HepG2 (cell line): Measurements from ENCODE around the gene NPHP4. TPM values are rescaled to one million over a fixed set of nuclear protein-coding genes. Genes with fewer than 3 reads are reported as not detected.

Source experiments
- AKAP8 ChIP-seq: sonication (generic); formaldehyde crosslinking; IDR thresholded peaks from 2 replicates; pipeline ENCODE4 v1.5.1; 2020; ENCODE audit warnings: mild to moderate bottlenecking, missing genetic modification reagents
- CBFB ChIP-seq: sonication (generic); formaldehyde crosslinking; IDR thresholded peaks from 2 replicates; pipeline ENCODE4 v1.4.0; 2020; ENCODE audit warnings: missing genetic modification reagents
- DR1 ChIP-seq: sonication (generic); formaldehyde crosslinking; IDR thresholded peaks from 2 replicates; pipeline ENCODE4 v1.8.0; 2021; ENCODE audit warnings: mild to moderate bottlenecking, missing genetic modification reagents, inconsistent platforms
- FOXA1 ChIP-seq, 2 experiments: fragments of 450-650 bp in 1 of 2; sonication (generic) in 1 of 2; formaldehyde crosslinking in 1 of 2; IDR thresholded peaks; 2 replicates each; pipeline versions ENCODE4 v1.4.0 to v1.6.1; 2016 to 2020; ENCODE audit warnings: missing genetic modification reagents in 1 of 2
- FOXO1 ChIP-seq: sonication (generic); formaldehyde crosslinking; IDR thresholded peaks from 2 replicates; pipeline ENCODE4 v1.4.0; 2020; ENCODE audit warnings: missing genetic modification reagents
- KAT2B ChIP-seq: fragments of 150-350 bp; IDR thresholded peaks from 2 replicates; pipeline ENCODE4 v1.6.1; 2014; ENCODE audit warnings: low read depth, low read length, borderline replicate concordance
- KLF12 ChIP-seq: sonication (generic); formaldehyde crosslinking; IDR thresholded peaks from 2 replicates; pipeline ENCODE4 v1.4.0; 2020; ENCODE audit warnings: missing genetic modification reagents, borderline replicate concordance
- MYNN ChIP-seq: sonication (generic); formaldehyde crosslinking; IDR thresholded peaks from 2 replicates; pipeline ENCODE4 v1.4.0; 2020; ENCODE audit warnings: mild to moderate bottlenecking, low read depth, missing genetic modification reagents
- MZF1 ChIP-seq: sonication (generic); formaldehyde crosslinking; IDR thresholded peaks from 2 replicates; pipeline ENCODE4 v1.8.1; 2023; ENCODE audit warnings: mild to moderate bottlenecking, missing genetic modification reagents, borderline replicate concordance
- NR1H2 ChIP-seq: sonication (generic); formaldehyde crosslinking; IDR thresholded peaks from 2 replicates; pipeline ENCODE4 v1.8.1; 2022; ENCODE audit warnings: low read depth, missing genetic modification reagents, borderline replicate concordance
- RFX5 ChIP-seq: IDR thresholded peaks from 2 replicates; pipeline ENCODE4 v1.6.1; 2011; ENCODE audit warnings: low read depth, low read length, improper control_type of control experiment
- RFXAP ChIP-seq: sonication (generic); formaldehyde crosslinking; IDR thresholded peaks from 2 replicates; pipeline ENCODE4 v1.4.0; 2020; ENCODE audit warnings: missing genetic modification reagents, borderline replicate concordance
- RNF2 ChIP-seq: fragments of 450-650 bp; conservative IDR thresholded peaks from 2 replicates; pipeline ENCODE4 v1.6.1; 2016; ENCODE audit warnings: low read depth
- TBX3 ChIP-seq: fragments of 450-650 bp; IDR thresholded peaks from 2 replicates; pipeline ENCODE4 v1.6.1; 2017; ENCODE audit warnings: antibody characterized with exemption, mild to moderate bottlenecking, inconsistent platforms, borderline replicate concordance
- ZBTB42 ChIP-seq: sonication (generic); formaldehyde crosslinking; IDR thresholded peaks from 2 replicates; pipeline ENCODE4 v1.5.0; 2020; ENCODE audit warnings: mild to moderate bottlenecking, missing genetic modification reagents
- ZNF101 ChIP-seq: sonication (generic); formaldehyde crosslinking; IDR thresholded peaks from 2 replicates; pipeline ENCODE4 v1.4.0; 2020; ENCODE audit warnings: mild to moderate bottlenecking, low read depth, missing genetic modification reagents, borderline replicate concordance
- ZNF230 ChIP-seq: sonication (generic); formaldehyde crosslinking; IDR thresholded peaks from 2 replicates; pipeline ENCODE4 v1.4.0; 2020; ENCODE audit warnings: mild to moderate bottlenecking, missing genetic modification reagents
- ZNF256 ChIP-seq: sonication (generic); formaldehyde crosslinking; conservative IDR thresholded peaks from 2 replicates; pipeline ENCODE4 v1.4.0; 2020; ENCODE audit warnings: missing genetic modification reagents
- ZNF326 ChIP-seq: sonication (generic); formaldehyde crosslinking; IDR thresholded peaks from 2 replicates; pipeline ENCODE4 v1.4.0; 2020; ENCODE audit warnings: missing genetic modification reagents, borderline replicate concordance
- ZNF337 ChIP-seq: sonication (generic); formaldehyde crosslinking; IDR thresholded peaks from 2 replicates; pipeline ENCODE4 v1.5.1; 2020; ENCODE audit warnings: missing genetic modification reagents, low read depth, mild to moderate bottlenecking, borderline replicate concordance
- ZNF430 ChIP-seq: sonication (generic); formaldehyde crosslinking; IDR thresholded peaks from 2 replicates; pipeline ENCODE4 v1.9.0; 2021; ENCODE audit warnings: mild to moderate bottlenecking, missing genetic modification reagents
- ZNF605 ChIP-seq: sonication (generic); formaldehyde crosslinking; IDR thresholded peaks from 2 replicates; pipeline ENCODE4 v1.8.0; 2022; ENCODE audit warnings: mild to moderate bottlenecking, missing genetic modification reagents
- ZNF709 ChIP-seq: sonication (generic); formaldehyde crosslinking; IDR thresholded peaks from 2 replicates; pipeline ENCODE4 v1.5.0; 2020; ENCODE audit warnings: mild to moderate bottlenecking, missing genetic modification reagents
- ZNF790 ChIP-seq: sonication (generic); formaldehyde crosslinking; IDR thresholded peaks from 2 replicates; pipeline ENCODE4 v1.8.0; 2022; ENCODE audit warnings: missing genetic modification reagents, mild to moderate bottlenecking, borderline replicate concordance
- polyA plus RNA-seq, 8 experiments: library from polyadenylated mRNA; depleted of rRNA in 3 of 8; stranded (reverse) in 7 of 8; unstranded in 1 of 8; fragments of >200 nt; fragmentation: Illumina TruSeq in 4 of 8; extraction: Trizol in 4 of 8; gene quantifications; 2 replicates each; pipeline versions ENCODE4 v1.2.1 to v1.2.3, GENCODE V29; 2011 to 2016; ENCODE audit warnings: low read depth in 4 of 8, missing spikeins in 1 of 8, mixed read lengths in 1 of 8; ENCODE audit not compliant: insufficient read depth in 1 of 8
- total RNA-seq, 5 experiments: library from RNA; depleted of rRNA; stranded (reverse); fragments of >200 nt; fragmentation: Illumina TruSeq; extraction: Trizol; gene quantifications; 2 replicates each; pipeline ENCODE4 v1.2.3, GENCODE V29; 2016; ENCODE audit warnings: low read depth in 1 of 5
- TF ChIP-seq, protein P1 (sequence below): sonication (generic); formaldehyde crosslinking; IDR thresholded peaks from 2 replicates; pipeline ENCODE4 v1.8.0; 2022; ENCODE audit warnings: missing genetic modification reagents, mild to moderate bottlenecking, inconsistent platforms, borderline replicate concordance
- TF ChIP-seq, protein P2 (sequence below): sonication (generic); formaldehyde crosslinking; IDR thresholded peaks from 2 replicates; pipeline ENCODE4 v1.5.1; 2020; ENCODE audit warnings: missing genetic modification reagents, mild to moderate bottlenecking, borderline replicate concordance
- TF ChIP-seq, protein P3 (sequence below): sonication (generic); formaldehyde crosslinking; IDR thresholded peaks from 2 replicates; pipeline ENCODE4 v1.5.0; 2020; ENCODE audit warnings: missing genetic modification reagents

NPHP4 gene
- total and polyA plus RNA-seq, 2 of the 13 experiments (the other 11 are each of a cell fraction or from before 2014, with no cell fraction given): 4.4 to 6.8 TPM

DNA sequence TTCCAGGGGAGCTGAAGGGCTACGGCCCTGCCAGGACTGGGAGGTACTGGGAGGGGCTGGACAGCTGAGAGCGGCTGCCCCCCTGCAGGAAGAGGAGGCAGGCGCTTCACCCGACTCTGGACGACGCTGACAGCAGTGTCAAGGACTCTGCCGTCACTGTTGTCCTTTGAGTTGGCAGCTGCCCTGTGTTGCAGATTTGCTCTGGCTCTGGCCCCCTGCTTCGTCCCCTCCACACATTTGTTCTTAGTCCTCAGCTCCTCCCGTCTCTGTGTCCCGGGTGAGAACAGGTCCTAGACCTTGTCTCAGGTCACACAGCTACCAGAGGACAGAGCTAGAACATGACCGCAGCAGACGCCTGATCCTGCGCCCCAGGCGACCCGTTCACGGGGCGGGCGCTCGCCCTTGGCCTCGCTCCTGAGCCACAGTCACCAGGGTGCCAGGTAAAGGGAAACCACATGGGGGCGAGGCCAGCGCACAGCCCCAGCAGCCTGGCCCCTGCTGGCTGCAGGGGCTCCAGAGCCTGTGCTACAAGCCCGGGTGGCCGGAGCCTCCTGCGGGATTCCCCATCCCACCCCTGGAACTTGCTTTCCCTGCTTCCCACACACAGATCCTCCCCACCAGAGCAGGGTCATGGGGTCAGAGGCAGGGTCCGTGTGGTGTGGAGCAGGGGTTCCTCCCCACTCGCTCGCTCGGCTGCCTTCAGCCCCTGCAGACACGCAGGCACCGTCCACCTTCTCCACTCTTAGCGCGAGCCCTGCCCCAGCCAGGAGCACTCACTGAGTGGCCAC lies 10.7 kb upstream of the NPHP4 start (continued):
- no peak for TF ChIP-seq RFX5
- TF ChIP-seq ZNF101 (CRISPR knock-in tag): no peak
- TF ChIP-seq FOXA1 (IDR thresholded peaks at IDR 0.05): no peak
- no peak for TF ChIP-seq FOXA1 (CRISPR knock-in tag; IDR thresholded peaks at IDR 0.05)
- TF ChIP-seq, protein P1, sequence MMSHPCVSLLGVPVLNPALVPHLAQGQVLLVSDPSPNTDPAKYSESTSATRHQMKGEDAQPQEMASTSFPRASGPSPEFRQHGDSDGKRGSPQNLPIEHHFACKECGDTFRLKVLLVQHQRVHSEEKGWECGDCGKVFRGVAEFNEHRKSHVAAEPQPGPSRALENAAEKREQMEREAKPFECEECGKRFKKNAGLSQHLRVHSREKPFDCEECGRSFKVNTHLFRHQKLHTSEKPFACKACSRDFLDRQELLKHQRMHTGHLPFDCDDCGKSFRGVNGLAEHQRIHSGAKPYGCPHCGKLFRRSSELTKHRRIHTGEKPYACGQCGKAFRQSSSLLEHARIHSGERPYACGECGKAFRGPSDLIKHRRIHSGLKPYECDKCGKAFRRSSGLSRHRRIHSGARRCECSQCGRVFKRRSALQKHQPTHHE: no peak
- no peak for TF ChIP-seq NR1H2 (CRISPR knock-in tag)
- no peak for TF ChIP-seq ZNF256 (CRISPR knock-in tag)
- TF ChIP-seq ZNF605 (CRISPR knock-in tag): 0 out of 2 replicates have a peak, but pooled peaks have one; percentile 10
- TF ChIP-seq, protein P2, sequence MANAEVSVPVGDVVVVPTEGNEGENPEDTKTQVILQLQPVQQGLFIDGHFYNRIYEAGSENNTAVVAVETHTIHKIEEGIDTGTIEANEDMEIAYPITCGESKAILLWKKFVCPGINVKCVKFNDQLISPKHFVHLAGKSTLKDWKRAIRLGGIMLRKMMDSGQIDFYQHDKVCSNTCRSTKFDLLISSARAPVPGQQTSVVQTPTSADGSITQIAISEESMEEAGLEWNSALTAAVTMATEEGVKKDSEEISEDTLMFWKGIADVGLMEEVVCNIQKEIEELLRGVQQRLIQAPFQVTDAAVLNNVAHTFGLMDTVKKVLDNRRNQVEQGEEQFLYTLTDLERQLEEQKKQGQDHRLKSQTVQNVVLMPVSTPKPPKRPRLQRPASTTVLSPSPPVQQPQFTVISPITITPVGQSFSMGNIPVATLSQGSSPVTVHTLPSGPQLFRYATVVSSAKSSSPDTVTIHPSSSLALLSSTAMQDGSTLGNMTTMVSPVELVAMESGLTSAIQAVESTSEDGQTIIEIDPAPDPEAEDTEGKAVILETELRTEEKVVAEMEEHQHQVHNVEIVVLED (CRISPR knock-in tag): no peak
- TF ChIP-seq DR1 (CRISPR knock-in tag): no peak
- no peak for TF ChIP-seq AKAP8 (CRISPR knock-in tag)
- TF ChIP-seq ZNF337 (CRISPR knock-in tag): no peak
- TF ChIP-seq ZNF326 (CRISPR knock-in tag): no peak
- TF ChIP-seq KLF12 (CRISPR knock-in tag): no peak
- TF ChIP-seq CBFB (CRISPR knock-in tag): no peak
- no peak for TF ChIP-seq RNF2
- no peak for TF ChIP-seq FOXO1
- TF ChIP-seq ZNF430 (CRISPR knock-in tag): 0 out of 2 replicates have a peak, but pooled peaks have one; percentile 4
- TF ChIP-seq, protein P3, sequence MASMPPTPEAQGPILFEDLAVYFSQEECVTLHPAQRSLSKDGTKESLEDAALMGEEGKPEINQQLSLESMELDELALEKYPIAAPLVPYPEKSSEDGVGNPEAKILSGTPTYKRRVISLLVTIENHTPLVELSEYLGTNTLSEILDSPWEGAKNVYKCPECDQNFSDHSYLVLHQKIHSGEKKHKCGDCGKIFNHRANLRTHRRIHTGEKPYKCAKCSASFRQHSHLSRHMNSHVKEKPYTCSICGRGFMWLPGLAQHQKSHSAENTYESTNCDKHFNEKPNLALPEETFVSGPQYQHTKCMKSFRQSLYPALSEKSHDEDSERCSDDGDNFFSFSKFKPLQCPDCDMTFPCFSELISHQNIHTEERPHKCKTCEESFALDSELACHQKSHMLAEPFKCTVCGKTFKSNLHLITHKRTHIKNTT (CRISPR knock-in tag): no peak
- TF ChIP-seq ZNF790 (CRISPR knock-in tag): no peak
- TF ChIP-seq RFXAP (CRISPR knock-in tag): 0 out of 2 replicates have a peak, but pooled peaks have one; percentile 59
- TF ChIP-seq MZF1 (CRISPR knock-in tag): no peak
- no peak for TF ChIP-seq TBX3
- TF ChIP-seq KAT2B: no peak
- no peak for TF ChIP-seq ZNF709
- TF ChIP-seq MYNN (CRISPR knock-in tag): no peak
- no peak for TF ChIP-seq ZNF230 (CRISPR knock-in tag)
- TF ChIP-seq ZBTB42: 0 out of 2 replicates have a peak, but pooled peaks have one; percentile 41
